ENCODE data around the gene COL23A1.

Gene COL23A1

DNA sequence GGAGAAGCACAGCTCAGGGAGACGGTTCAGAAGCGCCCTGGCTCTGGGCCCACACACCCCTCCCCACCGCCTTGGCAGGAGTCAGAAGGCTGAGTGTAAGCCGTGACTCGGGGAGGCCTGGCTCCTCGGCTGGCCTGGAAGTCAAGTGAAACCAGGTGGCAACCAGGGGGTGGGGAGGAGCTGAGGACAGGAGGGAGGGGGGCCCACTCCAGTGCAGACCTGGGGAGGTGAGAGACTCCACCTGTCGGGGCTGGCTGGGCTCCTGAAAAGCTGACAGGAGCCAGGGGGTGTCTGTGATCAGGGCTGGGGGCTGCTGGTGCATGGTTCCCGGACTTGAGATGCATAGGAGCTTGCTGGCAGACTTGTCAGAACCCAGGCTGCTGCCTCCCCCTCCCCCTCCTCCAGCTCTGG lies 207.4 kb downstream of the COL23A1 start:
- H3K27ac ChIP-seq = no peak overlapping the region

DNA sequence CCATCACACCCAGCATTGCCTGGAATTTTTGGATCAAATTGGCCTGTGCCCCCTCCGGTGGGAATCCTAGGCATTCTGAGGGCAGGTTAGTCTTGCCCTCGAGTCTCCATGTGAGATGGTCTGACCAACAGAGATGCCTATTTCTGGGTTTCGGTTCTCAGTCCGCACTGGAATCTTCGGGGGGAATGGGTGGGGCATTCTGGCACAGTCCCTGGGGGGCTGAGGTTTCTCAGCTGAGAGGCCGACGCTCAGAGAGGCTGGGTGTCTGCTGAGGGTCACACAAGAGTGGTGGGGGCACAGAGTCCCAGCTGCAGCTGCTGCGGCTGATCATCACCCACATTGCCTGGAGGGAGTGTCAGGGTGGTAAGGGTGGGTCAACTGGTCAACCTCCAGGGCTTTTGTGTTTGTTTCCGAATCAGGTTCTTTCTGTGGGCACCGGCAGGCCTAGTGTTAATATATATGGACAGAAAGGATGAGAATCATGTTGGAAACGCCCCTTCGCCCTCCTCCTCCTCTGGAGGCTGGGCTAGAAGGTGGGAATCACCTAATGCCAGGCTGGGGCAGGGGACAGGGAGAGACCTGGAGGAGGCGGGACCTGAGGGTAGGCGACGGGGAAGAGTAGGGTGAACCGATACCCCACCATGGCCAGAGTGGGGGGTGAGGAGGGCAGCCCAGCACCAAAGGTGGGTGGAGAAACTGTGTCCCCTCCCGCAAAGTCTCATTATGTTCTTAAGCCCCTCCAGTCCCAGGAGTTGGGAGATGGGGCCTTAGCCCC lies 208.1 kb downstream of the COL23A1 start:
- TF ChIP-seq, protein P1, sequence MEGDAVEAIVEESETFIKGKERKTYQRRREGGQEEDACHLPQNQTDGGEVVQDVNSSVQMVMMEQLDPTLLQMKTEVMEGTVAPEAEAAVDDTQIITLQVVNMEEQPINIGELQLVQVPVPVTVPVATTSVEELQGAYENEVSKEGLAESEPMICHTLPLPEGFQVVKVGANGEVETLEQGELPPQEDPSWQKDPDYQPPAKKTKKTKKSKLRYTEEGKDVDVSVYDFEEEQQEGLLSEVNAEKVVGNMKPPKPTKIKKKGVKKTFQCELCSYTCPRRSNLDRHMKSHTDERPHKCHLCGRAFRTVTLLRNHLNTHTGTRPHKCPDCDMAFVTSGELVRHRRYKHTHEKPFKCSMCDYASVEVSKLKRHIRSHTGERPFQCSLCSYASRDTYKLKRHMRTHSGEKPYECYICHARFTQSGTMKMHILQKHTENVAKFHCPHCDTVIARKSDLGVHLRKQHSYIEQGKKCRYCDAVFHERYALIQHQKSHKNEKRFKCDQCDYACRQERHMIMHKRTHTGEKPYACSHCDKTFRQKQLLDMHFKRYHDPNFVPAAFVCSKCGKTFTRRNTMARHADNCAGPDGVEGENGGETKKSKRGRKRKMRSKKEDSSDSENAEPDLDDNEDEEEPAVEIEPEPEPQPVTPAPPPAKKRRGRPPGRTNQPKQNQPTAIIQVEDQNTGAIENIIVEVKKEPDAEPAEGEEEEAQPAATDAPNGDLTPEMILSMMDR (conservative IDR thresholded peaks at IDR 0.05) = no peak
- H3K27ac ChIP-seq = no peak overlapping the region

More for the DNA sequence above, 207.4 kb downstream of the COL23A1 start:
- TF ChIP-seq, protein P1 (conservative IDR thresholded peaks at IDR 0.05) = no peak

DNA sequence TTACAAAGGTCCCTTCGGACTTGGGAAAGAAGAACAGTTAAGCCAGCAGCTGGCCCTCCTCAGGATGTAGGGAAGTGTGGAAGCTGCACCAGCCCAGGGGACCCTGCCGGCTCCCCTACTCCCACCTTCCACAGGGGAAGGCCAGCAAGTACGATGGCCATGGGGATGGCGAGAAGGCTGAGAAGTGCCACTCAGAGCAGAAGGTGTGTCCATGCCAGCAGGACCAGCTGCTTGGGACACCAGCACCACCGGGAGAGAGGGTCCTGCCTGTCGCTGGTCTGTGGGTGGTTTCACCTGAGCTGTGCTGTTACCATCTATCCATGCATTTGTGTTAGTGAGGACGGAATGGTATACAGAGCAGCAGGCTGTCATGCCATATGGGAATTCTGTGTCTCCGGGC lies 209.0 kb downstream of the COL23A1 start:
- no peak overlapping the region for H3K27ac ChIP-seq
- TF ChIP-seq, protein P1 (conservative IDR thresholded peaks at IDR 0.05) = no peak

DNA sequence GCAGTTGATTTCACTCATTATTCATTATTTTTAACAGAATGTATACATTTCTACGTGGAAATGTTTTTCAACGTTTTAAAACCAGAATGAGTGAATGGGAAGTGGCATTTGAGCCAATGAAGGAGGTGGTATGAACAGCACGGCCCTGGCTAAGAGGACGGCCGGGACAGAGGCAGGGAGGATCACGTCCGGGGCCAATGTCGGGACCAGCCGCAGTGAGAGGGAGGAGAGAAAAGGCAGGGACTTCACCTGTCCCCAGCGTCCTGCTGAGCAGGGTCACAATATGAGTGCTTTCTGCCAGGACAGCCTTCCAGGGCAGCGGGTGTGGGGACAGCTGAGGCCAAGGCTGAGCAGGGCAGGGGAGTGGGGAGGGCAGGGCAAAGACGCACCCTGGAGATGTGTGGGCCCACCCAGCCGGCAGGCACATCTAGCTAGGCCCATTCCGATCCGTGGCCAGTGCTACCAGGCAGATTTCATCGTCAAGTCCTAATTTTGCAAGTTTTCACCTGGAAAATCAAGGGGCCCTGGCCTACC lies 209.6 kb downstream of the COL23A1 start:
- TF ChIP-seq, protein P1 (conservative IDR thresholded peaks at IDR 0.05) = no peak

DNA sequence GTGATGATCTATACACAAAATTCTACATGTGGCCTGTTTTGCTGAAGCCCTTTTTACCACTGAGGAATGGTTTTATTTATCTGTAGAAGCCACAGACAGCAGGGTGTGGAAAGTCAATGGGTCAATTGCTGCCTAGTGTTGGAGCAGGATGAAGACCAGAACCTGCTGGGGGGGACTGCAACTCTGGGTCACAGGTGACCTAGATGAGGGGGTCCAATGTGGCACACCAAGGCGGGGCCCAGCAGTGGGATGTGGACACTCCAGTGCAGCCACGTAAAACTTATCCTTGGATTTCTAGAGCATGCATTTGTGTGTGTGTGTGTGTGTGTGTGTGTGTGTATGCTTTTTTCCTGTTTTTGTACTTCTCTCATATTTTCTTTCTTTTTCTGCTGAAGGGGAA lies 210.1 kb downstream of the COL23A1 start:
- H3K27ac ChIP-seq = no peak overlapping the region
- TF ChIP-seq, protein P1 (conservative IDR thresholded peaks at IDR 0.05) = no peak

More for the DNA sequence above, 209.6 kb downstream of the COL23A1 start:
- H3K27ac ChIP-seq = no peak overlapping the region

DNA sequence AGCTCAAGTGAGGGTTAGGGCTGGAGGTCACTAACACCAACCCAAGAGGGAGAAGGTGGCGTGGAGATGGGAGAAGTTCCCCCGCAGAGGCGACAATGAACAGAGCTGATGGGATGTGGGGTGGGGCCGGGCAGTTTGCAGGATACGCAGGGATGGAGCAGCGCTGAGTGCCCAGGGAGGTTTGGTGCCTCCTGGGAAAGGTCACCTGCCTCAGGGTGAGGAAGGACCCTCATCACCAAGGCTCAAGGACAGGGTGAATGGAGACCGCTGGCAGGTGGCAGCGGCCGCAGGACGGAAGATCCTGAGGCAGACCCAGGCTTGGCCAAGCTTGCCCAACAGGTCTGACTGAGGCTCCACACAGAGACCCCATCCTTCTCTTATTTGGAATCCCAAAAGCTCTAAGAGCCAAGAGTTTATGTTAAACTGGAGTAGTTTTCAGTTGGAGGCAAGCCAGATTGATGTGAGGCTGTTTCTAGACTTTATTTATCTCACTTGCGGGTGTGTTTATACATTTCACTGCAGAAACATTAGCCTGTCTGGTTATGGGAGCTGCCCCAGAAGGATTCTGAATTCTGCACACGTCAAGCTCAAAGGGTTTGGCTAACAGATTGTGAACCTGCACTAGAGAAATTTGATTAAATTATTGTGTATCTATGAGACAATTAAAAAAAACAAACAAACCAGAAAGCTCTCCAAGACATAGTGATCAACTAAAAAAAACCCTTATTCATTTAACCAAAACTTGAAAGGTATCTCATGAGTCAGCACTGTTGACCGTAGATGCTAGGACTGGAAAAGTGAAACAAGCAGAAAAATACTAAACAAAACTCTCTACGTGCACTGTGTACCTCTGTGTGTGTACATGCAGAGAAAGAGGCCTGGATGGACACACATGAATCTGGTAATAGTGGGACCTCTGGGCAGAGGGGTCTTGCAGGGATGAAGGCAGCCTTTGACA lies 211.4 kb downstream of the COL23A1 start:
- TF ChIP-seq, protein P1 (conservative IDR thresholded peaks at IDR 0.05) = no peak
- H3K27ac ChIP-seq = no peak overlapping the region

Measured in VCaP (cell line).